HepG2 (cell line): ENCODE results near the gene ALDH18A1. TPM values are rescaled to one million over a fixed set of nuclear protein-coding genes. Genes with fewer than 3 reads are reported as not detected.

ENCODE experiments used
- AGO2 ChIP-seq: fragments of 200-400 bp; formaldehyde crosslinking; optimal IDR thresholded peaks from 2 replicates; pipeline ENCODE3; 2017; ENCODE audit warnings: mild to moderate bottlenecking, low read depth, low read length, moderate library complexity
- FOXC1 ChIP-seq: sonication (generic); formaldehyde crosslinking; IDR thresholded peaks from 2 replicates; pipeline ENCODE4 v1.8.0; 2022; ENCODE audit warnings: mild to moderate bottlenecking, missing genetic modification reagents, borderline replicate concordance
- GPN1 ChIP-seq: sonication (generic); formaldehyde crosslinking; IDR thresholded peaks from 2 replicates; pipeline ENCODE4 v1.5.1; 2020; ENCODE audit warnings: missing genetic modification reagents, borderline replicate concordance
- HNRNPLL ChIP-seq: fragments of 200-400 bp; formaldehyde crosslinking; IDR thresholded peaks from 2 replicates; pipeline ENCODE4 v1.6.1; 2017; ENCODE audit warnings: mild to moderate bottlenecking, low read depth, low read length; ENCODE audit not compliant: poor library complexity, severe bottlenecking
- JDP2 ChIP-seq: sonication (generic); formaldehyde crosslinking; IDR thresholded peaks from 2 replicates; pipeline ENCODE4 v1.8.1; 2022; ENCODE audit warnings: missing genetic modification reagents, borderline replicate concordance
- MIER3 ChIP-seq: IDR thresholded peaks from 2 replicates; pipeline ENCODE4 v1.6.1; 2016; ENCODE audit warnings: missing compliant biosample characterization, borderline replicate concordance
- SNAPC5 ChIP-seq: sonication (generic); formaldehyde crosslinking; IDR thresholded peaks from 2 replicates; pipeline ENCODE4 v1.8.1; 2023; ENCODE audit warnings: mild to moderate bottlenecking, missing genetic modification reagents, borderline replicate concordance
- TBL1XR1 ChIP-seq: fragments of 150-350 bp; IDR thresholded peaks from 2 replicates; pipeline ENCODE4 v1.6.1; 2014; ENCODE audit warnings: borderline replicate concordance, low read length; ENCODE audit not compliant: partially characterized antibody
- TEAD2 ChIP-seq: sonication (generic); formaldehyde crosslinking; IDR thresholded peaks from 2 replicates; pipeline ENCODE4 v1.9.0; 2021; ENCODE audit warnings: missing genetic modification reagents
- THAP11 ChIP-seq: IDR thresholded peaks from 2 replicates; pipeline ENCODE4 v1.6.1; 2016; ENCODE audit warnings: missing biosample characterization, missing genetic modification reagents
- THAP8 ChIP-seq: sonication (generic); formaldehyde crosslinking; IDR thresholded peaks from 2 replicates; pipeline ENCODE4 v1.5.1; 2020; ENCODE audit warnings: missing genetic modification reagents, mild to moderate bottlenecking, borderline replicate concordance
- TRIM24 ChIP-seq: sonication (generic); formaldehyde crosslinking; IDR thresholded peaks from 2 replicates; pipeline ENCODE4 v1.8.0; 2022; ENCODE audit warnings: mild to moderate bottlenecking, missing genetic modification reagents
- ZKSCAN5 ChIP-seq: sonication (generic); formaldehyde crosslinking; IDR thresholded peaks from 2 replicates; pipeline ENCODE4 v1.5.1; 2020; ENCODE audit warnings: mild to moderate bottlenecking, missing genetic modification reagents
- ZNF280B ChIP-seq: sonication (generic); formaldehyde crosslinking; IDR thresholded peaks from 2 replicates; pipeline ENCODE4 v1.5.0; 2020; ENCODE audit warnings: missing genetic modification reagents, mild to moderate bottlenecking, borderline replicate concordance
- ZNF329 ChIP-seq: sonication (generic); formaldehyde crosslinking; IDR thresholded peaks from 2 replicates; pipeline ENCODE4 v1.9.0; 2021; ENCODE audit warnings: low read depth, mild to moderate bottlenecking, missing genetic modification reagents
- ZNF407 ChIP-seq: sonication (generic); formaldehyde crosslinking; IDR thresholded peaks from one replicate; pipeline ENCODE4 v1.5.1; 2020; ENCODE audit warnings: mild to moderate bottlenecking, missing genetic modification reagents; ENCODE audit errors: not compliant biosample characterization
- ZNF432 ChIP-seq: sonication (generic); formaldehyde crosslinking; IDR thresholded peaks from 2 replicates; pipeline ENCODE4 v1.5.0; 2020; ENCODE audit warnings: missing genetic modification reagents, mild to moderate bottlenecking, borderline replicate concordance
- polyA plus RNA-seq, 8 experiments: library from polyadenylated mRNA; depleted of rRNA in 3 of 8; stranded (reverse) in 7 of 8; unstranded in 1 of 8; fragments of >200 nt; fragmentation: Illumina TruSeq in 4 of 8; extraction: Trizol in 4 of 8; gene quantifications; 2 replicates each; pipeline versions ENCODE4 v1.2.1 to v1.2.3, GENCODE V29; 2011 to 2016; ENCODE audit warnings: low read depth in 4 of 8, missing spikeins in 1 of 8, mixed read lengths in 1 of 8; ENCODE audit not compliant: insufficient read depth in 1 of 8
- total RNA-seq, 5 experiments: library from RNA; depleted of rRNA; stranded (reverse); fragments of >200 nt; fragmentation: Illumina TruSeq; extraction: Trizol; gene quantifications; 2 replicates each; pipeline ENCODE4 v1.2.3, GENCODE V29; 2016; ENCODE audit warnings: low read depth in 1 of 5

The ALDH18A1 gene
- total and polyA plus RNA-seq, 2 of the 13 experiments (the other 11 are each of a cell fraction or from before 2014, with no cell fraction given): 180 to 263 TPM

- TF ChIP-seq ZNF407 (CRISPR knock-in tag): peak; percentile 84
- TF ChIP-seq TBL1XR1: no peak
- TF ChIP-seq ZNF329 (CRISPR knock-in tag): peak; percentile 80; the same call in 1 of the 2 replicates
- peak; percentile 100 for TF ChIP-seq HNRNPLL
- no peak for TF ChIP-seq ZNF432 (CRISPR knock-in tag)
- TF ChIP-seq SNAPC5 (CRISPR knock-in tag): no peak
- peak; percentile 48 for TF ChIP-seq THAP11 (CRISPR knock-in tag)
- TF ChIP-seq TRIM24 (CRISPR knock-in tag): no peak
- peak; percentile 49; the same call in 1 of the 2 replicates for TF ChIP-seq FOXC1 (CRISPR knock-in tag)
- TF ChIP-seq MIER3 (CRISPR knock-in tag): 0 out of 2 replicates have a peak, but pooled peaks have one; percentile 68
- no peak for TF ChIP-seq ZKSCAN5 (CRISPR knock-in tag)
- TF ChIP-seq GPN1 (CRISPR knock-in tag): no peak
- TF ChIP-seq JDP2 (CRISPR knock-in tag): no peak
- TF ChIP-seq TEAD2 (CRISPR knock-in tag): no peak
- no peak for TF ChIP-seq THAP8
- peak; percentile 91; the same call in 1 of the 2 replicates for TF ChIP-seq ZNF280B
- TF ChIP-seq AGO2: peak; percentile 90
Observed at GRCh38 chr10:95656291-95657164, at the start of gene ALDH18A1 (continued).
